ENCODE data around the gene TULP3.
A peak's percentile ranks its signal among the peaks of the same experiment; 100 is the strongest.

TULP3 gene

DNA sequence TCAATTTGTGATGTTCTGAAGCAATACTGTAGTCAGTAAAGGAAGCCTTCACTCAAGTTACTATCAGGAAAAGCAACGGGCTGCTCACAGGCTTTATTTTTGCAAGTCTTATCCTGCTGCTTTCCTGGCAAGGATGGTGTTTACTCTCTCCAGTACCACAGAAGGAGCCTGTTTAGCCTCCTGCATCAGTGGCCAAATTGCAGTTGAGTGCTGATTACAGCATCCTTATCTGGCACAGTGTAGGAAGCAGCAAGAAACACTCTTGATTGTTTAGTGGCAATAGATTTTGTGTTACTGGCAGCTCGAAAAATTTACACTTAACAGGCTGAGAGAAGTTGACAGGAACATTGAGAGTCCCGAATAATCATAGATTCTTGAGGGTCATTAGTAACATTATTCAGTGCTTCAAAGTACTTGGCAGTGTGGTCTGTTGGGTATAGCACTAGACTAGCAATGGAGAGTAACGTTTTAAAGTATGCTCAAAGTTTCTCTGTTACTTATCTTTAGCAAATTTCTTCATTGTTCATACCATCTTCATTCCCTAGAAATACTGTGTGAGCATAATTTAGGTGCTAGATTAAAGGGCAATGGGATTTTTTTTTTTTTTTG, 11.7 kb downstream of the TULP3 start:
- Histone ChIP-seq H3K4me3 (ENCODE audit: low read length) (no peak overlapping the region), H3K9me3 (replicated peaks; ENCODE audit: low read length) (no peaks in the 10 kb centered on the region), H3K36me3 (ENCODE audit: insufficient read depth, low read length) (no peaks in the 10 kb centered on the region), H3K27me3 (ENCODE audit: control insufficient read depth, insufficient read depth, low read length) (no peaks in the 10 kb centered on the region), H3K9ac (ENCODE audit: low read depth, low read length) (no peak overlapping the region), H3K4me2 (ENCODE audit: low read length) (no peak overlapping the region), H3K4me1 (ENCODE audit: control insufficient read depth, insufficient read depth, low read length) (no peaks in the 10 kb centered on the region)

DNA sequence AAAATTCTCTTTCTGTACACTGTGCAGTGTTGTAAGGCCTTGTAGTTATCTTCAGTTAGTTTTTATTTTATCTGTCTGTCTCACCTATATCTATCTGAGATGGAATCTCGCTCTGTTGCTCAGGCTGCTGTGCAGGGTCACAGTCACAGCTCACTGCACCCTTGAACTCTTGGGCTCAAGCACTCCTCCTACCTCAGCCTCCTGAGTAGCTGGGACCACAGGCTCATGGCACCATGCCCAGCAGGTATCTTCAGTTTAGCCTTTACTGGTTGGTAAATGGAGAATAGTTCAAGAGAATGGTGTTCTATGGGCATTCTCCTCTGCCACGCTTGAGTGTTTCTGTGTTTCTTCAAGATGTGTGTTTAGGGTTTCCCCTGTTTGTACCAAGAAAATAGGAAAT, 13.6 kb downstream of the TULP3 start:
- no peak overlapping the region for H3K4me2 ChIP-seq (ENCODE audit: low read length)
- H3K36me3 ChIP-seq (ENCODE audit: insufficient read depth, low read length), result no peaks in the 10 kb centered on the region
- no peak overlapping the region for H3K4me3 ChIP-seq (ENCODE audit: low read length)
- no peaks in the 10 kb centered on the region for H3K27me3 ChIP-seq (ENCODE audit: control insufficient read depth, insufficient read depth, low read length)
- H3K4me1 ChIP-seq (ENCODE audit: control insufficient read depth, insufficient read depth, low read length), result no peaks in the 10 kb centered on the region
- H3K9ac ChIP-seq (ENCODE audit: low read depth, low read length), result no peak overlapping the region
- H3K9me3 ChIP-seq (replicated peaks; ENCODE audit: low read length), result no peaks in the 10 kb centered on the region

DNA sequence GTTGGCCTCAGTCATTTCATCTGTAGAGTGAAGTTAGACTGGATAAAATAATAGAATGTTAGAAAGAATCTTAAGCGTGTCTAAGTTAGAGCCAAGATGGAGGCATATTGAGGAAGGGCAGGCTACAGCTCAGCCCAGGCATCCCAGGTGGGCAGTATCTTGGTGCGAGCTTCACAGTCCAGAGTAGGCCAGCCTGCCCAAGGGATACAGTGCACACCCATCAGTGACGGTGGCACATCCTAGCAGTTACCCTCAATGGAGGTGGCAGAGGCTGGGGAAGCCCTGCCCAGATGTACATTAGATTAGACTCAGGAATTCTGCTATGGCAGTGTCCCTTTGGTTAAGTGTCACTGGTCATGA, 21.5 kb downstream of the TULP3 start:
- Histone ChIP-seq H3K27me3 (ENCODE audit: control insufficient read depth, insufficient read depth, low read length) (no peaks in the 10 kb centered on the region), H3K4me1 (ENCODE audit: control insufficient read depth, insufficient read depth, low read length) (no peaks in the 10 kb centered on the region), H3K4me3 (ENCODE audit: low read length) (no peak overlapping the region), H3K36me3 (ENCODE audit: insufficient read depth, low read length) (peaks cover 28% of the 10 kb centered on the region), H3K9ac (ENCODE audit: low read depth, low read length) (no peak overlapping the region), H3K9me3 (replicated peaks; ENCODE audit: low read length) (no peaks in the 10 kb centered on the region), H3K4me2 (ENCODE audit: low read length) (no peak overlapping the region)

DNA sequence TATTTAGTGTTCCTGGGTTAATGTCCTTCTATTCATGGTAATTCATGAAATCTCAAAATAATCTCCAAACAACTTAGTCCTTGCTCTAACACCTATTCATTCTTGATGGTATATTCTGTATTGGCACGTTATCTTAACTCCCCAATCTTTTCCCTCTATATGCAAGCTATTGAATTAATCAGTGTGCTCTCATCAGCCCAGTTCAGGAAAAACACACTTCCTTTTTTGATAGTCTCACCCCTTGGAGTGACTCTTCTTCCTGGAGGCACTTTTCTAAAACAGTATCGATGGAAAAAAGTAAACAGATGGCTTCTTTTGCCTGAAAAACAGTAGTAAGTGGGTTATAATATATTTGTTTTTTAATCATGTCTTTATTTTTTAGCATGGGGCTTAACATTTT, 28.6 kb downstream of the TULP3 start:
- peaks cover 40% of the 10 kb centered on the region for H3K36me3 ChIP-seq (ENCODE audit: insufficient read depth, low read length)

DNA sequence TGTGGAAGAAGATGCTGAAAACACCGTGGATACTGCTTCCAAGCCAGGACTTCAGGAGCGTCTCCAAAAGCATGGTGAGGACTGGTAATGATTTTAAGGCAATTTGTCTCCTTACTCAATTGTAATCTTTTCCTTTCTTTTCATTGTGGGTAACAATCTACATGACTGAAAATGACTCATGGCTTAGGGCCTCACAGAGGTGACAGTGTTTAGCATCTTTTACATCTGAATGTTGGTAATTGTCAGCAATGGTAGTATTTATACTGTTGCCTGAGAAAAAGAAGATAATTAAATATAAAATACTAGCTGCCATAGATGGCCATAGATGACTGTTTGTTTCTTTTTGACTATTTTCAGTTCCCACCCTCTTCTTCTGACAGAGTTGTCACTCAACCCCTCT, 31.6 kb downstream of the TULP3 start:
- Histone ChIP-seq H3K4me1 (ENCODE audit: control insufficient read depth, insufficient read depth, low read length) (peaks cover 9% of the 10 kb centered on the region), H3K9me3 (replicated peaks; ENCODE audit: low read length) (no peaks in the 10 kb centered on the region), H3K36me3 (ENCODE audit: insufficient read depth, low read length) (peaks cover 37% of the 10 kb centered on the region), H3K27me3 (ENCODE audit: control insufficient read depth, insufficient read depth, low read length) (no peaks in the 10 kb centered on the region), H3K4me3 (ENCODE audit: low read length) (no peak overlapping the region), H3K9ac (ENCODE audit: low read depth, low read length) (no peak overlapping the region), H3K4me2 (ENCODE audit: low read length) (no peak overlapping the region)

More for the DNA sequence above, 28.6 kb downstream of the TULP3 start:
- no peaks in the 10 kb centered on the region for H3K4me1 ChIP-seq (ENCODE audit: control insufficient read depth, insufficient read depth, low read length)
- H3K9ac ChIP-seq (ENCODE audit: low read depth, low read length), result no peak overlapping the region
- no peak overlapping the region for H3K4me3 ChIP-seq (ENCODE audit: low read length)
- H3K9me3 ChIP-seq (replicated peaks; ENCODE audit: low read length), result no peaks in the 10 kb centered on the region
- H3K27me3 ChIP-seq (ENCODE audit: control insufficient read depth, insufficient read depth, low read length), result no peaks in the 10 kb centered on the region
- H3K4me2 ChIP-seq (ENCODE audit: low read length), result no peak overlapping the region

DNA sequence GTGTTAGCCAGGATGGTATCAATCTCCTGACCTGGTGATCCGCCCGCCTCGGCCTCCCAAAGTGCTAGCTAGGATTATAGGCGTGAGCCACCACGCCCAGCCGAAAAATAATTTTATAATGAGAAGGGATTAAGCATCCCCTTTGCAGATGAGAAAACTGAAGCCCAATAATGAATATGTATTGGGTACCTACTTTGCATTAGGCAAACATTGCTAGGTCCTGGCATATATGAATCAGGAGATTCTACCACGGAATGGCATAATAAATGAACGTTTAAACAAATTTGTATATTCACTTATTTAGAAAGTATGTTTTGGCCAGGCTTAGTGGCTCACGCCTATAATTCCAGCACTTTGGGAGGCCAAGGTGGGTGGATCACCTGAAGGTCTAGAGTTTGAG, 32.4 kb downstream of the TULP3 start:
- no peak overlapping the region for H3K4me3 ChIP-seq (ENCODE audit: low read length)
- no peaks in the 10 kb centered on the region for H3K9me3 ChIP-seq (replicated peaks; ENCODE audit: low read length)
- H3K36me3 ChIP-seq (ENCODE audit: insufficient read depth, low read length), result peaks cover 37% of the 10 kb centered on the region
- no peak overlapping the region for H3K4me2 ChIP-seq (ENCODE audit: low read length)
- H3K4me1 ChIP-seq (ENCODE audit: control insufficient read depth, insufficient read depth, low read length), result peaks cover 9% of the 10 kb centered on the region
- no peaks in the 10 kb centered on the region for H3K27me3 ChIP-seq (ENCODE audit: control insufficient read depth, insufficient read depth, low read length)
- no peak overlapping the region for H3K9ac ChIP-seq (ENCODE audit: low read depth, low read length)

DNA sequence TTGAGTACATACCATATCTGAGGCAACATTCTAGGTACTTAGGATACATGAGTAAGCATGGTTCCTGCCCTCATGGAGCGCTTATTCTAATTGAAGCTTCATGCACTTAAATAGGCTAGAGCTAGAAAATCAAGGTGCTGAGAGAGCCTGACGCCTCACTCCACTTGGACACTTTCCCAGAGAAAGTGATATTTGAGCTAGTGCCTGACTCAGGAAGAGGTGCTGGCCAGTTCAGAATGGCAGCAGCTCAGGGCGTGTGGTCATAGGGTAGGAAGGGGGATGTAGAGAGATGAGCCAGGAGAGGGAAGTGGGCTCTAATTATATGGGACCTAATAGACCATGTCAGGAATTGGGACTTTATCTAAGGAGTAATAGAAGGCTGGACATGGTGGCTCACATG, 33.3 kb downstream of the TULP3 start:
- Histone ChIP-seq H3K4me3 (ENCODE audit: low read length) (no peak overlapping the region), H3K4me2 (ENCODE audit: low read length) (no peak overlapping the region), H3K27me3 (ENCODE audit: control insufficient read depth, insufficient read depth, low read length) (no peaks in the 10 kb centered on the region), H3K9ac (ENCODE audit: low read depth, low read length) (no peak overlapping the region), H3K4me1 (ENCODE audit: control insufficient read depth, insufficient read depth, low read length) (peaks cover 9% of the 10 kb centered on the region), H3K9me3 (replicated peaks; ENCODE audit: low read length) (no peaks in the 10 kb centered on the region), H3K36me3 (ENCODE audit: insufficient read depth, low read length) (peaks cover 37% of the 10 kb centered on the region)

DNA sequence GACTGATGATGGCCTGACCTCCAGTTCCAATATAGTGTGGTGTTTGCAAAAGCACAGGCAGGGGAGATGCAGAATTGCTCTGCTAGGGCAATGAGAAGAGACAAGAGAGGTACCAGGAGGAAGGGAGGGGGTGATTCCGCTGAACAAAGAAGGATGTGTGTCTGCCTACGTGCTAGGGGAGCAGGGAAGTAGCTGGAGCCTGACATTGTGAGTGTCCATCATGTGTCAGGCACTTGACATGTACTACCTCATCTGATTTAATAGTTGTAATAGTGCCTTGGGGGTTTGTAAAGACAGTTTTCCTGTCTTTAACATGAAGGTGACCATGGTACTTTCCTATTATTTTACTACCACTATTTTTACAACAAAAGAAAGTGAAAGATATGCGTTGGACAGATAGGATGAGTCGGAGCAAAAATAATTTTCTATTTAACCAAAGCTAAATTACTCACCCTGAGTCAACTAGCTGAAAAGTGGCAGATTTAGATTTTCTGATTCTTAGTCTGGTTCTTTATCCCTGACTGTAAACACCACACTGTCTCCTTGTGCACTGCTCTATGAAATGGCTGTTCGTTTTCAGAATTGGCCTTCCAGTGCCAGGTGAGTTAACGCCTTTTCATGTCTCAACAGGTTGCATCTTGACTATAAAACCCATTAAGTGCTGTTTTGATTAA, 34.8 kb downstream of the TULP3 start:
- H3K9me3 ChIP-seq (replicated peaks; ENCODE audit: low read length), result no peaks in the 10 kb centered on the region
- H3K36me3 ChIP-seq (ENCODE audit: insufficient read depth, low read length), result peaks cover 33% of the 10 kb centered on the region
- H3K27me3 ChIP-seq (ENCODE audit: control insufficient read depth, insufficient read depth, low read length), result no peaks in the 10 kb centered on the region
- H3K9ac ChIP-seq (ENCODE audit: low read depth, low read length), result no peak overlapping the region
- no peak overlapping the region for H3K4me3 ChIP-seq (ENCODE audit: low read length)
- H3K4me1 ChIP-seq (ENCODE audit: control insufficient read depth, insufficient read depth, low read length), result peaks cover 9% of the 10 kb centered on the region
- peak overlapping the region; percentile 31 for H3K4me2 ChIP-seq (ENCODE audit: low read length)

DNA sequence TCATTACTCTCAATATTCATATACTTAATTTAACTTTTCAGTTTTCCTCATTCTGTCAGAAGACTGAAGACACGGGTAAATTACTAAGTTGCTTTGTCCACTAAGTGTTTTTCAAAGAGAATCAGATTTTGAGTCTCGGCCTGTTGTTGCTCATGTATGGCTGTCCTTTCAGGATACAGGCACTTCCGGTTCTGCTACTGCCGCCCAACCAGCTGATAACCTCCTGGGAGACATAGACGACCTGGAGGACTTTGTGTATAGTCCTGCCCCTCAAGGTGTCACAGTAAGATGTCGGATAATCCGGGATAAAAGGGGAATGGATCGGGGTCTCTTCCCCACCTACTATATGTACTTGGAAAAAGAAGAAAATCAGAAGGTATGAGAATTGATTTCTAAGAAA, 40.2 kb downstream of the TULP3 start:
- Histone ChIP-seq H3K4me2 (ENCODE audit: low read length) (no peak overlapping the region), H3K9ac (ENCODE audit: low read depth, low read length) (no peak overlapping the region), H3K36me3 (ENCODE audit: insufficient read depth, low read length) (peaks cover 32% of the 10 kb centered on the region), H3K4me3 (ENCODE audit: low read length) (no peak overlapping the region), H3K27me3 (ENCODE audit: control insufficient read depth, insufficient read depth, low read length) (no peaks in the 10 kb centered on the region), H3K9me3 (replicated peaks; ENCODE audit: low read length) (no peaks in the 10 kb centered on the region), H3K4me1 (ENCODE audit: control insufficient read depth, insufficient read depth, low read length) (peaks cover under 1% of the 10 kb centered on the region)

DNA sequence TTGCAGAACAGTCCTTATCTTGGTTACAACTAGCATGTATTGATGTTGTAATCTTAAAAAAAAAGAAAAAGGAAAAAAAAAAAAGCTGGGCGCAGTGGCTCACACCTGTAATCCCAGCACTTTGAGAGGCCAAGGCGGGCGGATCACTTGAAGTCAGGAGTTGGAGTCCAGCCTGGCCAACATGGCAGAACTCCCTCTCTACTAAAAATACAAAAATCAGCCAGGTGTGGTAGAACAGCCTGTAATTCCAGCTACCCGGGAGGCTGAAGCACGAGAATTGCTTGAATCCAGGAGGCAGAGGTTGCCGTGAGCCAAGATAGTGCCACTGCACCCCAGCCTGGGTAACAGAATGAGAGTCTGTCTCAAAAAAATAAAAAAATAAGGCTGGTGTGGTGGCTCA, 42.9 kb downstream of the TULP3 start:
- H3K4me2 ChIP-seq (ENCODE audit: low read length), result no peak overlapping the region
- H3K9me3 ChIP-seq (replicated peaks; ENCODE audit: low read length), result no peaks in the 10 kb centered on the region
- no peak overlapping the region for H3K4me3 ChIP-seq (ENCODE audit: low read length)
- no peak overlapping the region for H3K9ac ChIP-seq (ENCODE audit: low read depth, low read length)
- H3K27me3 ChIP-seq (ENCODE audit: control insufficient read depth, insufficient read depth, low read length), result no peaks in the 10 kb centered on the region
- H3K4me1 ChIP-seq (ENCODE audit: control insufficient read depth, insufficient read depth, low read length), result no peaks in the 10 kb centered on the region
- H3K36me3 ChIP-seq (ENCODE audit: insufficient read depth, low read length), result peaks cover 48% of the 10 kb centered on the region

DNA sequence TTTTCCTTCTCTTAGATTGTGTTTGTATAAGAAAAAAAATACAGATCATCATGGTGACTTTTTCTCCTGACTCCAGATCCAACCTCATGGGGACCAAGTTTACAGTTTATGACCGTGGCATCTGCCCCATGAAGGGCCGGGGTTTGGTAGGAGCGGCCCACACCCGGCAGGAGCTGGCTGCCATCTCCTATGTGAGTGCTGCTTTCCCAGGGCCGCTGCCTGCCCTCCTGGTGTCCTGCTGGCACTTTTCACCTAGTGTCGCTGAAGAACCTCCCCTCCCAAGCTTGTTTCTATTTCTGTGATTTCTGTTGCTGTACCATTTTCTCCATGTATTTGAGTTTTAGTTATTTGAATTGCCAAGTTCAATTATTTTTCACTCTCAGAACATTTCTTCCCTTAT, 43.7 kb downstream of the TULP3 start:
- Histone ChIP-seq H3K36me3 (ENCODE audit: insufficient read depth, low read length) (peaks cover 56% of the 10 kb centered on the region), H3K4me2 (ENCODE audit: low read length) (no peak overlapping the region), H3K9me3 (replicated peaks; ENCODE audit: low read length) (no peaks in the 10 kb centered on the region), H3K4me1 (ENCODE audit: control insufficient read depth, insufficient read depth, low read length) (no peaks in the 10 kb centered on the region), H3K9ac (ENCODE audit: low read depth, low read length) (no peak overlapping the region), H3K4me3 (ENCODE audit: low read length) (no peak overlapping the region), H3K27me3 (ENCODE audit: control insufficient read depth, insufficient read depth, low read length) (no peaks in the 10 kb centered on the region)

DNA sequence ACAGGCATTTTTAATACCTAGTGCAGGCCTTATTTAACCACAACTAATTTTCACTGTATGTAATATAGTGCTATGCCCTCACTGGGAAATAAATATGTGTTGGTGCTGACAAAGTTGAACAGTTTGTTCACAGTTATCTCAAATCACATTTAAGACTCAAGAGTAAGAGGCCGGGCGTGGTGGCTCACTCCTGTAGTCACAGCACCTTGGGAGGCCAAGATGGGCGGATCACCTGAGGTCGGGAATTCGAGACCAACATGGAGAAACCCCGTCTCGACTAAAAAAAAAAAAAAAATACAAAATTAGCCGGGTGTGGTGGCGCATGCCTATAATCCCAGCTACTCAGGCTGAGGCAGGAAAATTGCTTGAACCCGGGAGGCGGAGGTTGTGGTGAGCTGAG, 45.6 kb downstream of the TULP3 start:
- peaks cover 64% of the 10 kb centered on the region for H3K36me3 ChIP-seq (ENCODE audit: insufficient read depth, low read length)
- no peaks in the 10 kb centered on the region for H3K4me1 ChIP-seq (ENCODE audit: control insufficient read depth, insufficient read depth, low read length)
- no peaks in the 10 kb centered on the region for H3K27me3 ChIP-seq (ENCODE audit: control insufficient read depth, insufficient read depth, low read length)
- H3K9ac ChIP-seq (ENCODE audit: low read depth, low read length), result no peak overlapping the region
- no peak overlapping the region for H3K4me2 ChIP-seq (ENCODE audit: low read length)
- H3K9me3 ChIP-seq (replicated peaks; ENCODE audit: low read length), result no peaks in the 10 kb centered on the region
- no peak overlapping the region for H3K4me3 ChIP-seq (ENCODE audit: low read length)

Data from skeletal muscle satellite cell (primary cell).